IPS-NIHi11 (cell line): ENCODE data around the gene VHLL.

Source experiments
- DNase-seq: peaks from one replicate; pipeline ENCODE4 v3.0.0; 2012; ENCODE audit warnings: mixed read lengths, low spot score

The VHLL gene

DNA sequence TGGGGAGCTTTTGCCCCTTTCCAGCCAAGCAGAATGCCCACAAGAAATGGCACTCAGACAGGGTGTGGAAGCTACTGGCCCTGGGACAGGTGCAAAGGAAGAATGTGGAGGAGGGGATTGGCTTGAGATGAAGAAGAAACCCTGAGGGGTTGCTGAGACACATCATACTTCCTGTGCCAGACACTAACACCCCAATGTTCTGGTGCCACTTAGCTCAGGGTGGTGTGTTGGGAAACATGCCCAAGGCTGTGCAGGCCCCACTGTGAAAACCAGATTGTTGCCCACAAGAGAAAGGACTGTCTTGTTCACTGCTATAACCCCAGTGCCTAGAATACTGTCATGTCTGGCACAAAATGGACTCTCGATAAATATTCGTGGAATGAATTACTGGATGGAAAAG lies 41.4 kb downstream of the VHLL start:
- no peak for DNase-seq

DNA sequence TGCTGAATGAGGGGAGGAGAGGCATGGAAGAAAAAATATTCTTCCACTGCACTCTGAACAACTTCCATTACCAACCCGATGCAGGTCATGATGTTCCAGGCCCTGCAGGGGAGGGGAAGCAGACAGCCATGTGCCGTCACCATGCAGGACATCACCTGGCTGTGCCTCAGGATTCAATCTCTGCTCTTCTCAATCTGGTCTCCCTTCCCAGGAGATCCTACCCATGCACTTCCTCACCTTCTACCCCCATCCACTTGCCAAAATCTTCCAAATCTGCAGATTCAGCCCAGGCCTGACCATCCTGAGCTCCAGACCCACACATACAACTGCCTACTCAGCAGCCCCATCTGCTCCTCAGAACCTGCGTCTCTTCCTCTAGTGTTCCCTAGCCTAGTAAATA lies 45.5 kb downstream of the VHLL start:
- no peak for DNase-seq

DNA sequence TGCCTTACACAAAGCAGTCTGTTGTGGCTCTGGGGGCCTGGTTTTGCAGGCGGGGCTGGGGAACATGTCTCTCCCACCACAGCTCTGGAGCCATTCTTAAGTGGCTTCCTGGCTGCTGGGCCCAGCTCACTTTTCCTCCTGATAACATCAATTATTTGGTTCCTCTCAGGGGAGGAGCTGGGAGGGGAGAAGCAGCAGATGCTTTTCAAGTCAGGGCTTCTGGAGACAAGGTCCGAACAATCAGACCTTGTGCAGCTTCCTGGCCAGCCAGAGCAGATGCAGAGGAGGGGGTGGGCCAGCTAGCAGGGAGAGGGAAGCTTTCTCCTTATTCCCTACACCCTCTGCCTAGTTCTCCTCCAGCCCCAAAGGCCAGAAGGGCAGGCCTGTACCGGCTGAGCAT lies 47.6 kb downstream of the VHLL start:
- no peak for DNase-seq

DNA sequence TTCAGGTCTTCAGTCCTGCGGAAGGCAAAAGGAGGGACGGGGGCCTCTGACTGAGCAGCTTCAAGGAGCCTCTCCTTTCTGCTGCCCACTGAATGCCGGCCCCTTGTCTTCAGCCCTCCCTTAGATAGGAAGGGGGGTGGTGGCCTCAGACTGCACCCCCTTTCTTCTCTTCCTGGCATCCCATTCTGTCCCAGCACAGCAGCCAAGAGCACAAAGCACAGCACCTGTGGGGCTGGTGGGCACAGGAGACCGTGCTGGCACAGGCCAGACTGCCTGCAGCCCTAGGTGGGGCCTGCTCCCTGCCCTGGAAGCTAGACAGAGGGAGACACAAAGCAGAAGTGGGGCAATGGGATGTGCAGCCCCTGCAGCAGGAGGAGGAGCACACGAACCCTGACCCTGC lies 49.5 kb downstream of the VHLL start:
- no peak for DNase-seq
